Measurements from ENCODE around the gene DDRGK1.

The DDRGK1 gene

DNA sequence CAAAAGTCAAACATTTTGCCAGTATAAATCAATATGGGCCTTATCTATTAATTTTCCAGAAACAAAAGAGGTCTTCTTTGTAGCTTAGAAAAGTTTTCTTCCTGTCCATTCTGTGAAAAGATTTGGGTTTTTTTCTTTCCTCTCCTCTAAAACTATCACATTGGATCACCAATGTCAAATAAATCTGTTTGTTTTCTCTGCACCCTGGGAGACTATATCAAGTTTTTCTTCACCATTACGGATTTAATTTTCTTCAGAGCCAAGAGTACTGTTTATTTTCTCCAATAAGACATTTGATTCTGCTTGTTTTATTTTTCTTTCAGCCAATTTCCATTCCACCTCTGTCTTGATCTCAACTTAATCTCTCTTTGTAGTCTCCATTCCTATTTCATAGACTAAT, 29.2 kb downstream of the DDRGK1 start:
- H3K36me3 ChIP-seq (ENCODE audit: insufficient read depth, low read length) = no peaks in the 10 kb centered on the region
- no peaks in the 10 kb centered on the region for H3K9me3 ChIP-seq (ENCODE audit: low read length)
- H3K4me1 ChIP-seq (ENCODE audit: insufficient read depth, low read length, severe bottlenecking) = peaks cover 12% of the 10 kb centered on the region
- no peak overlapping the region for H2AFZ ChIP-seq (ENCODE audit: low read length)
- H3F3A ChIP-seq (ENCODE audit: insufficient read depth, low read length) = no peaks in the 10 kb centered on the region
- TF ChIP-seq, protein P1, sequence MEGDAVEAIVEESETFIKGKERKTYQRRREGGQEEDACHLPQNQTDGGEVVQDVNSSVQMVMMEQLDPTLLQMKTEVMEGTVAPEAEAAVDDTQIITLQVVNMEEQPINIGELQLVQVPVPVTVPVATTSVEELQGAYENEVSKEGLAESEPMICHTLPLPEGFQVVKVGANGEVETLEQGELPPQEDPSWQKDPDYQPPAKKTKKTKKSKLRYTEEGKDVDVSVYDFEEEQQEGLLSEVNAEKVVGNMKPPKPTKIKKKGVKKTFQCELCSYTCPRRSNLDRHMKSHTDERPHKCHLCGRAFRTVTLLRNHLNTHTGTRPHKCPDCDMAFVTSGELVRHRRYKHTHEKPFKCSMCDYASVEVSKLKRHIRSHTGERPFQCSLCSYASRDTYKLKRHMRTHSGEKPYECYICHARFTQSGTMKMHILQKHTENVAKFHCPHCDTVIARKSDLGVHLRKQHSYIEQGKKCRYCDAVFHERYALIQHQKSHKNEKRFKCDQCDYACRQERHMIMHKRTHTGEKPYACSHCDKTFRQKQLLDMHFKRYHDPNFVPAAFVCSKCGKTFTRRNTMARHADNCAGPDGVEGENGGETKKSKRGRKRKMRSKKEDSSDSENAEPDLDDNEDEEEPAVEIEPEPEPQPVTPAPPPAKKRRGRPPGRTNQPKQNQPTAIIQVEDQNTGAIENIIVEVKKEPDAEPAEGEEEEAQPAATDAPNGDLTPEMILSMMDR (IDR thresholded peaks at IDR 0.05; ENCODE audit: low read length) = no peak
- TF ChIP-seq EZH2 (IDR thresholded peaks at IDR 0.05; ENCODE audit: borderline replicate concordance, low read length) = no peak
- no peaks in the 10 kb centered on the region for H3K79me2 ChIP-seq (ENCODE audit: insufficient read depth, low read length)
- H3K9ac ChIP-seq (ENCODE audit: low read length) = no peak overlapping the region
- no peaks in the 10 kb centered on the region for H4K20me1 ChIP-seq (ENCODE audit: insufficient read depth, low read length)
- no peak overlapping the region for H3K4me3 ChIP-seq (ENCODE audit: low read depth, low read length, poor library complexity, severe bottlenecking)
- H3K4me2 ChIP-seq (ENCODE audit: low read length) = no peak overlapping the region
- H3K27me3 ChIP-seq (ENCODE audit: insufficient read depth, low read length) = no peaks in the 10 kb centered on the region
- no peak overlapping the region for H3K27ac ChIP-seq (ENCODE audit: low read depth, low read length, poor library complexity, severe bottlenecking)
- no peaks in the 10 kb centered on the region for H3K9me2 ChIP-seq (ENCODE audit: low read depth, low read length)

DNA sequence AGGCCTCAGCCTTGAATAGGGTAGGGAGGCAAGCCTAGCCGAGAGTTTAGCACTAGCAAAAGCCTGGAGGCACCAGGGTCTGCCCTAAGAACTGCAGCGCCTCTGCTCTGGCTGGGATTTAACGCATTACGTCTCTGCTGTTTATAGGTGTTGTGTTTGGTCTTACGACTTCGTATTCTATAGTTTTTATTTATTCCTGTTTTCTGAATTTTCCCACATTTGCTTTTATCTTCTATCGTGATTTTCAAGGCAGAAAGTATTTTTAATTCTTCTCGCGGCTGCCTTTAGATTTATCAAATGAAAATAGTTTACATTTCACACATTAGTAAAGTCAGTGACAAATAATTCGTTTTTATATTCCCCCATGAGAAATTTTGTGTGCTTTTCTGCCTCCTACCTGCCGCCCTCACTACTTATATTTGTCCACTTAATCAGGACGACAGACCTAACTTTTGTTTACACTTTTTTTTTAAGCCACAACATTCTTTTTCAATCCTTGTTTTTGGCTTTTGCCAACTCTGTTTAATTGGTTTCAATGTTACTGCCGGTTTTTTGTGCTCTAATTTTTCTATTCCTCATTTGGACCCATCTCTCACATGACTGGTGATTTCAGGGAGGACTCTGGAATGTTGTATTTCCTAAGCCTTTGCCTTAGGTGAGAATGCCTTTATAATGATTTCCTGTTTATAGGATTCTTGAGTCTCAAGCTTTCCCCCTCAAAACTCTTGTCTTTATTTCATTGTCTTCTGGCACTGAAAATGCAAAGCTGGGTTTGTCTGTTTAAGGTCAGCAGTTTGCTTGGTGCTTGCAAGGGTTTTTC, 29.8 kb downstream of the DDRGK1 start:
- H3K4me3 ChIP-seq (ENCODE audit: low read depth, low read length, poor library complexity, severe bottlenecking) = peak overlapping the region; percentile 99
- no peaks in the 10 kb centered on the region for H3K27me3 ChIP-seq (ENCODE audit: insufficient read depth, low read length)
- no peaks in the 10 kb centered on the region for H3K9me2 ChIP-seq (ENCODE audit: low read depth, low read length)
- H3K9me3 ChIP-seq (ENCODE audit: low read length) = no peaks in the 10 kb centered on the region
- H3K79me2 ChIP-seq (ENCODE audit: insufficient read depth, low read length) = no peaks in the 10 kb centered on the region
- no peaks in the 10 kb centered on the region for H3F3A ChIP-seq (ENCODE audit: insufficient read depth, low read length)
- peak overlapping the region; percentile 89 for H3K4me2 ChIP-seq (ENCODE audit: low read length)
- H3K9ac ChIP-seq (ENCODE audit: low read length) = no peak overlapping the region; the same call in 1 of the 2 replicates
- peaks cover 12% of the 10 kb centered on the region for H3K4me1 ChIP-seq (ENCODE audit: insufficient read depth, low read length, severe bottlenecking)
- H3K27ac ChIP-seq (ENCODE audit: low read depth, low read length, poor library complexity, severe bottlenecking) = no peak overlapping the region
- no peaks in the 10 kb centered on the region for H4K20me1 ChIP-seq (ENCODE audit: insufficient read depth, low read length)
- no peaks in the 10 kb centered on the region for H3K36me3 ChIP-seq (ENCODE audit: insufficient read depth, low read length)
- TF ChIP-seq, protein P1 (IDR thresholded peaks at IDR 0.05; ENCODE audit: low read length) = no peak
- no peak for TF ChIP-seq EZH2 (IDR thresholded peaks at IDR 0.05; ENCODE audit: borderline replicate concordance, low read length)
- H2AFZ ChIP-seq (ENCODE audit: low read length) = no peak overlapping the region

DNA sequence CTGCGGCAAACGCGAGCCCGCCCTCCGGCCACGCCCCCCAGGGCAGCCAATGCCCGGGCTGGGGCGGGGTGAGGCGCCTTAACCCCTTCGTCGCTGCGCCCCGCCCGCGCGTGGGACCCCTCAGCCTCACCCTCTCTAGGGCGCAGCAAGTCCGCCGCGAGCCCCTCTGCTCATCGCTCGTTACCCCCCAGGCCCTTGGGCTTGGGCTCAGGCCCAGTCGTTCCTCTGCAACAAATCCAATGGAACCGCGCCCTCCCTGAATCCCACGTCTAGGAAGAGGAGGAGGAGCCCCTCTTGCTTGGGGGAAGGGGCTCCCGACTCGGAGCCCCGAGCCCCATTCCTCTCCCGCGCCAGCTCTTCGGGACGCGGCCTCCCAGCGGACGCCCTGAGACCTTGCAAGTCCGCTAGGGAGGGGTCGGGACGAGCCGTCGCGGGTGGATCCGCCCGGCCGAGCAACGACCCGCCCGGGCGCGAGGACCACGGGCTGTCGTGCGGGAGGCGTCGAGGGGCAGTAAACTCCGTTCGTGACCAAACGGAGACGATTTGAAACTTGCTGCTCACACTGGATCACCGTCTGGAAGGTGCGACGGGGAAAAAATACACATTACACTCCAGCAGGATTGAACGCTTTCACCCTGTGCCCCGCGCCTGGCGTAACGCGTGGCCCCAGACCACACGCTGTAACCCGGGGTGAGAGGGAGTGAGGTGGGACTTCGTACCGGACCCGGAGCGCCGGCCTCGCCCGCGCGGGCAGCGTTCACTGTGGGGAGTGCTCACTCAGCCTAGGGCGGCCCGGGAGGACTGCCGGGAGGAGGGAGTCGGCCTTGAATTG, 30.7 kb downstream of the DDRGK1 start:
- H3K27me3 ChIP-seq (ENCODE audit: insufficient read depth, low read length) = no peaks in the 10 kb centered on the region
- TF ChIP-seq, protein P1 (IDR thresholded peaks at IDR 0.05; ENCODE audit: low read length) = peak; percentile 19; the same call in 1 of the 2 replicates
- TF ChIP-seq EZH2 (IDR thresholded peaks at IDR 0.05; ENCODE audit: borderline replicate concordance, low read length) = no peak
- H3F3A ChIP-seq (ENCODE audit: insufficient read depth, low read length) = no peaks in the 10 kb centered on the region
- H3K9me2 ChIP-seq (ENCODE audit: low read depth, low read length) = no peaks in the 10 kb centered on the region
- H3K4me3 ChIP-seq (ENCODE audit: low read depth, low read length, poor library complexity, severe bottlenecking) = peak overlapping the region; percentile 99
- no peaks in the 10 kb centered on the region for H3K79me2 ChIP-seq (ENCODE audit: insufficient read depth, low read length)
- no peaks in the 10 kb centered on the region for H3K36me3 ChIP-seq (ENCODE audit: insufficient read depth, low read length)
- no peaks in the 10 kb centered on the region for H3K9me3 ChIP-seq (ENCODE audit: low read length)
- no peak overlapping the region for H3K27ac ChIP-seq (ENCODE audit: low read depth, low read length, poor library complexity, severe bottlenecking)
- H2AFZ ChIP-seq (ENCODE audit: low read length) = peak overlapping the region; percentile 35; the same call in 1 of the 2 replicates
- peak overlapping the region; percentile 89 for H3K4me2 ChIP-seq (ENCODE audit: low read length)
- no peaks in the 10 kb centered on the region for H4K20me1 ChIP-seq (ENCODE audit: insufficient read depth, low read length)
- H3K4me1 ChIP-seq (ENCODE audit: insufficient read depth, low read length, severe bottlenecking) = peaks cover 12% of the 10 kb centered on the region
- peak overlapping the region; percentile 63 for H3K9ac ChIP-seq (ENCODE audit: low read length)

Data from OCI-LY1 (cell line).